Measurements from ENCODE around the gene CYP46A1.

CYP46A1 gene

DNA sequence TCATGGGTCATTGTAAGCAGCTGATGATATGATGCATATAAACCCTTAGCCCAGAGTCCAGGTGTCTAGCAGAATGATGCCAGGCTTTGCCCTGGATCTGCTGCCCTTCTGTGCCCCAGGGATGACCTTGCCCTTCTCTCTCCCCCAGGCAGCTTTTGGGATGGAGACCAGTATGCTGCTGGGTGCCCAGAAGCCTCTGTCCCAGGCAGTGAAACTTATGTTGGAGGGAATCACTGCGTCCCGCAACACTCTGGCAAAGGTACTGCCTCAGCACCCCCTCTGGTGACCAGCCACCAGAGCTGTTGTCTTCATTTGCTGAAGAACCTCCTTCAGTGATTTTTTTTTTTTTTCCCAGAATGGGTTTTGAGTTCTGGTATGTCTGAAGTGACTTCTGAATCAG lies 23.3 kb downstream of the CYP46A1 start:
- CTCF ChIA-PET = interaction anchor here (0.6 kb wide), 1 partner anchor 205 kb away, joined by 3 read pairs; no protein-coding TSS in a partner anchor
- no peaks in the 10 kb centered on the region for H3K36me3 ChIP-seq (ENCODE audit: control insufficient read depth in 2 of 2, insufficient read depth in 1 of 2, low read length in 2 of 2)

DNA sequence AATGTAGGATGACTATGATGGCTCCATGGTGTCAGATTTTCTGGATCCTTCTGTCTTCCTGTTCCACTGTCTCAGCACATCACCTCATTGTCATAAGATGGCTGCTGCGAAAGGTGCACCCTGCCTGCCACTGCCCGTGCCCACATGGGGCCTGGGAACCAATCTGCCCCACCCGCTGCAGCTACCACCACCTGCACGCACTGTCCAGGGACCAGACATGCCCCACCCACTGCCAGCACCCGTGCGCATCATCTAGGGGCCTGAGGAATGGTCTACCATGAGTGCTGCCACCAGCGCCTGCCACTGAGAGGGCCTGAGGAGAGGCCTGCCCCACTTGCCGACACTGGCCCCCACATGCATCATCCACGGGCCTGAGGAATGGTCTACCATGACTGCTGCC lies 23.8 kb downstream of the CYP46A1 start:
- H3K27ac ChIP-seq (ENCODE audit: extremely low read depth, low read depth, low read length) = no peak overlapping the region
- TF ChIP-seq HOXA7 (CRISPR knock-in tag; IDR thresholded peaks at IDR 0.05; ENCODE audit: borderline replicate concordance) (no peak), ZXDB (tag by site-specific recombination; IDR thresholded peaks at IDR 0.05) (no peak), ZNF146 (tag by site-specific recombination; IDR thresholded peaks at IDR 0.05) (no peak), ZNF157 (tag by site-specific recombination; IDR thresholded peaks at IDR 0.05) (no peak), ZNF324 (tag by site-specific recombination; IDR thresholded peaks at IDR 0.05) (no peak), ZNF629 (tag by site-specific recombination; IDR thresholded peaks at IDR 0.05) (no peak), IKZF3 (tag by site-specific recombination; IDR thresholded peaks at IDR 0.05) (no peak), ZNF830 (tag by site-specific recombination; IDR thresholded peaks at IDR 0.05; ENCODE audit: low read depth) (no peak), ZNF292 (tag by site-specific recombination; IDR thresholded peaks at IDR 0.05; ENCODE audit: borderline replicate concordance, low read depth) (no peak), ZNF239 (tag by site-specific recombination; IDR thresholded peaks at IDR 0.05) (no peak), ZNF350 (tag by site-specific recombination; IDR thresholded peaks at IDR 0.05) (no peak), KLF10 (tag by site-specific recombination; IDR thresholded peaks at IDR 0.05) (no peak), CTCF (tag by site-specific recombination; IDR thresholded peaks at IDR 0.05) (no peak), PRDM10 (tag by site-specific recombination; IDR thresholded peaks at IDR 0.05) (no peak), ZBTB21 (tag by site-specific recombination; IDR thresholded peaks at IDR 0.05) (no peak), ZNF16 (tag by site-specific recombination; IDR thresholded peaks at IDR 0.05; ENCODE audit: low read depth) (no peak), ZNF26 (tag by site-specific recombination; IDR thresholded peaks at IDR 0.05) (no peak)
- TF ChIP-seq, protein P1, sequence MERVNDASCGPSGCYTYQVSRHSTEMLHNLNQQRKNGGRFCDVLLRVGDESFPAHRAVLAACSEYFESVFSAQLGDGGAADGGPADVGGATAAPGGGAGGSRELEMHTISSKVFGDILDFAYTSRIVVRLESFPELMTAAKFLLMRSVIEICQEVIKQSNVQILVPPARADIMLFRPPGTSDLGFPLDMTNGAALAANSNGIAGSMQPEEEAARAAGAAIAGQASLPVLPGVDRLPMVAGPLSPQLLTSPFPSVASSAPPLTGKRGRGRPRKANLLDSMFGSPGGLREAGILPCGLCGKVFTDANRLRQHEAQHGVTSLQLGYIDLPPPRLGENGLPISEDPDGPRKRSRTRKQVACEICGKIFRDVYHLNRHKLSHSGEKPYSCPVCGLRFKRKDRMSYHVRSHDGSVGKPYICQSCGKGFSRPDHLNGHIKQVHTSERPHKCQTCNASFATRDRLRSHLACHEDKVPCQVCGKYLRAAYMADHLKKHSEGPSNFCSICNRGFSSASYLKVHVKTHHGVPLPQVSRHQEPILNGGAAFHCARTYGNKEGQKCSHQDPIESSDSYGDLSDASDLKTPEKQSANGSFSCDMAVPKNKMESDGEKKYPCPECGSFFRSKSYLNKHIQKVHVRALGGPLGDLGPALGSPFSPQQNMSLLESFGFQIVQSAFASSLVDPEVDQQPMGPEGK (tag by site-specific recombination; IDR thresholded peaks at IDR 0.05) = no peak
- ChIA-PET POLR2A (no interaction called here), CTCF (no interaction called here)
- H3K4me1 ChIP-seq (ENCODE audit: control insufficient read depth, insufficient read depth, low read length) = no peaks in the 10 kb centered on the region
- no peak overlapping the region for H3K4me3 ChIP-seq (ENCODE audit: low read depth, low read length)
- no peaks in the 10 kb centered on the region; the same call in 1 of the 2 replicates for H3K9me3 ChIP-seq (ENCODE audit: control insufficient read depth, insufficient read depth, low read depth, low read length)
- H3K36me3 ChIP-seq (ENCODE audit: control insufficient read depth in 2 of 2, insufficient read depth in 1 of 2, low read length in 2 of 2) = no peaks in the 10 kb centered on the region

More for the DNA sequence above, 23.3 kb downstream of the CYP46A1 start:
- no peak for TF ChIP-seq ZNF221 (tag by site-specific recombination; IDR thresholded peaks at IDR 0.05; ENCODE audit: borderline replicate concordance)
- Histone ChIP-seq H3K27ac (ENCODE audit: extremely low read depth, low read depth, low read length) (no peak overlapping the region), H3K4me3 (ENCODE audit: low read depth, low read length) (no peak overlapping the region), H3K9me3 (ENCODE audit: control insufficient read depth, insufficient read depth, low read depth, low read length) (no peaks in the 10 kb centered on the region; the same call in 1 of the 2 replicates), H3K4me1 (ENCODE audit: control insufficient read depth, insufficient read depth, low read length) (no peaks in the 10 kb centered on the region)
- POLR2A ChIA-PET = no interaction called here
